GM23248 (cell line): ENCODE measurements around the gene LTN1.

Experiments
- EZH2 ChIP-seq: fragments of 200-600 bp; sonication (generic); IDR thresholded peaks from 2 replicates; pipeline ENCODE4 v1.6.1; 2018; ENCODE audit warnings: antibody characterized with exemption, mild to moderate bottlenecking; ENCODE audit not compliant: insufficient read depth, poor library complexity, severe bottlenecking
- EZH2phosphoT487 ChIP-seq: fragments of 200-600 bp; sonication (generic); IDR thresholded peaks from 2 replicates; pipeline ENCODE4 v1.6.1; 2018; ENCODE audit warnings: antibody characterized with exemption, moderate library complexity, mild to moderate bottlenecking, low read depth; ENCODE audit not compliant: insufficient read depth

GRCh38 chr21:29022166-29022565, 29.5 kb upstream of the LTN1 start:
- no peak for TF ChIP-seq EZH2
- no peak for TF ChIP-seq EZH2phosphoT487
